Hindlimb muscle (tissue), 1 donor: ENCODE measurements around the gene OSGIN1. TPM values are rescaled to one million over a fixed set of nuclear protein-coding genes. Genes with fewer than 3 reads are reported as not detected.

ENCODE experiments used
- DNase-seq: peaks from one replicate; pipeline ENCODE4 v3.0.0-alpha.2; 2013
- polyA plus RNA-seq: library from polyadenylated mRNA; unstranded; fragments of 120-200 nt; gene quantifications from one replicate; pipeline ENCODE4 v1.2.1, GENCODE V29; 2013; ENCODE audit not compliant: insufficient read length

OSGIN1 gene
- polyA plus RNA-seq, 1 donor: 0.53 TPM

GRCh38 chr16:83958846-83959565 lies 6.0 kb downstream of the OSGIN1 start:
- DNase-seq: no peak

GRCh38 chr16:83959656-83960434 lies 6.8 kb downstream of the OSGIN1 start:
- DNase-seq: no peak

- no peak for DNase-seq
These were observed 7.6 kb downstream of the OSGIN1 start for GRCh38 chr16:83960521-83961249.

- no peak for DNase-seq
These were observed 8.6 kb downstream of the OSGIN1 start for GRCh38 chr16:83961591-83961990.

- DNase-seq: no peak
These were observed 10.5 kb downstream of the OSGIN1 start for GRCh38 chr16:83963277-83964119.

- no peak for DNase-seq
These were observed 11.8 kb downstream of the OSGIN1 start for GRCh38 chr16:83964684-83965443.

- no peak for DNase-seq
These were observed 12.6 kb downstream of the OSGIN1 start for GRCh38 chr16:83965444-83966152.

- no peak for DNase-seq
These were observed 13.2 kb downstream of the OSGIN1 start for GRCh38 chr16:83966153-83966696.

GRCh38 chr16:83967091-83967490 lies 14.1 kb downstream of the OSGIN1 start:
- DNase-seq: no peak

- DNase-seq: peak; percentile 45
These were observed 14.8 kb downstream of the OSGIN1 start, which contains the start of gene NECAB2 for GRCh38 chr16:83967838-83968305. TSS of gene NECAB2 (plus strand) at chr16:83968244. CDS start at chr16:83968649, 405 bp downstream.

GRCh38 chr16:83968306-83968851 lies 15.3 kb downstream of the OSGIN1 start:
- no peak for DNase-seq

- no peak for DNase-seq
These were observed 16.0 kb downstream of the OSGIN1 start for GRCh38 chr16:83968891-83969649.

GRCh38 chr16:83969771-83970429 lies 16.9 kb downstream of the OSGIN1 start:
- no peak for DNase-seq

GRCh38 chr16:83970430-83970815 lies 17.4 kb downstream of the OSGIN1 start:
- DNase-seq: no peak

GRCh38 chr16:83971165-83972130 lies 18.4 kb downstream of the OSGIN1 start:
- no peak for DNase-seq

- DNase-seq: no peak
These were observed 19.4 kb downstream of the OSGIN1 start for GRCh38 chr16:83972256-83973008.

GRCh38 chr16:83973077-83973476 lies 20.0 kb downstream of the OSGIN1 start:
- DNase-seq: no peak
